ENCODE data around the gene GPRC5D.

GRCh38 chr12:12954356-12954755 is 2.4 kb upstream of the GPRC5D start:
- TF ChIP-seq CTCF (IDR thresholded peaks at IDR 0.05) (no peak), POLR2A (IDR thresholded peaks at IDR 0.05) (no peak)

All from testis (tissue), 2 donors.